HFF-Myc (cell line): ENCODE results near the gene RASSF7.
A peak's percentile ranks its signal among the peaks of the same experiment; 100 is the strongest.
"Not testable (repeated sequence)": the region's sequence is repeated elsewhere in the genome, so short reads cannot be mapped to it uniquely, and the experiment has no call there.

ENCODE experiments used
- DNase-seq: peaks from one replicate; pipeline ENCODE4 v3.0.0-alpha.2; 2011; ENCODE audit warnings: low read depth; ENCODE audit errors: extremely low read depth
- H3K4me3 ChIP-seq: replicated peaks from 2 replicates; pipeline ENCODE4 v1.5.1; 2011; ENCODE audit warnings: low read depth, mild to moderate bottlenecking, control low read depth, low read length
- CTCF ChIP-seq: IDR thresholded peaks from 2 replicates; pipeline ENCODE4 v1.5.1; 2012; ENCODE audit warnings: mild to moderate bottlenecking, low read depth, low read length, control low read depth; ENCODE audit errors: missing control alignments

Gene RASSF7

GRCh38 chr11:569158-569885 is 8.6 kb downstream of the RASSF7 start:
- DNase-seq, result no peak
- TF ChIP-seq CTCF, result no peak
- H3K4me3 ChIP-seq, result peak overlapping the region; percentile 50

GRCh38 chr11:571802-572185 is 11.0 kb downstream of the RASSF7 start:
- DNase-seq, result no peak
- TF ChIP-seq CTCF, result no peak
- no peak overlapping the region for H3K4me3 ChIP-seq

GRCh38 chr11:573146-573759 is 12.5 kb downstream of the RASSF7 start:
- no peak overlapping the region for H3K4me3 ChIP-seq
- DNase-seq, result no peak
- no peak for TF ChIP-seq CTCF

- DNase-seq, H3K4me3 ChIP-seq: not testable (repeated sequence)
These were observed 13.3 kb downstream of the RASSF7 start for GRCh38 chr11:574031-574570.

- DNase-seq, result no peak
- TF ChIP-seq CTCF, result no peak
- peak overlapping the region; percentile 56 for H3K4me3 ChIP-seq
These were observed 14.0 kb downstream of the RASSF7 start for GRCh38 chr11:574632-575312.

- H3K4me3 ChIP-seq, result peak overlapping the region; percentile 56
- DNase-seq, result no peak
- no peak for TF ChIP-seq CTCF
These were observed 14.7 kb downstream of the RASSF7 start for GRCh38 chr11:575313-575995.
